Endothelial cell (in vitro differentiated cells): ENCODE measurements around the gene ZNF777. TPM values are rescaled to one million over a fixed set of nuclear protein-coding genes. Genes with fewer than 3 reads are reported as not detected.
"Not testable (repeated sequence)": the region's sequence is repeated elsewhere in the genome, so short reads cannot be mapped to it uniquely, and the experiment has no call there.

Source experiments
- DNase-seq: peaks from one replicate; pipeline ENCODE4 v3.0.0; 2021; ENCODE audit warnings: low spot score
- H3K27ac Mint-ChIP-seq: one replicate; pipeline ENCODE4 v1.8.0; 2021; ENCODE audit warnings: mixed read lengths, inconsistent platforms; ENCODE audit not compliant: unreplicated experiment
- H3K27me3 Mint-ChIP-seq: one replicate; pipeline ENCODE4 v1.8.0; 2021; ENCODE audit warnings: mild to moderate bottlenecking, moderate library complexity, mixed read lengths, inconsistent platforms; ENCODE audit not compliant: unreplicated experiment
- H3K36me3 Mint-ChIP-seq: one replicate; pipeline ENCODE4 v1.8.0; 2021; ENCODE audit warnings: mild to moderate bottlenecking, low read depth, mixed read lengths, inconsistent platforms; ENCODE audit not compliant: unreplicated experiment
- H3K4me1 Mint-ChIP-seq: one replicate; pipeline ENCODE4 v1.8.0; 2021; ENCODE audit warnings: mild to moderate bottlenecking, mixed read lengths, inconsistent platforms; ENCODE audit not compliant: unreplicated experiment
- H3K4me3 Mint-ChIP-seq: one replicate; pipeline ENCODE4 v1.8.0; 2021; ENCODE audit warnings: mild to moderate bottlenecking, mixed read lengths, inconsistent platforms; ENCODE audit not compliant: unreplicated experiment
- H3K9me3 Mint-ChIP-seq: one replicate; pipeline ENCODE4 v1.8.0; 2021; ENCODE audit warnings: mixed read lengths, inconsistent platforms; ENCODE audit not compliant: unreplicated experiment
- total RNA-seq: library from RNA; stranded (reverse); fragmentation: NEBNext Ultra II Directional; extraction: Animal tissue kit (Norgen Biotek cat#: 25700); gene quantifications from one replicate; pipeline ENCODE4 v1.2.1, GENCODE V29; 2021; ENCODE audit not compliant: unreplicated experiment
- TF ChIP-seq, protein P1 (sequence below): fragments of 200-600 bp; sonication (generic); IDR thresholded peaks from one replicate; pipeline ENCODE4 v1.5.0; 2021; ENCODE audit warnings: antibody characterized with exemption; ENCODE audit not compliant: unreplicated experiment

Gene ZNF777
- total RNA-seq, 1 donor from 2014 or later, result 13.9 TPM

DNA sequence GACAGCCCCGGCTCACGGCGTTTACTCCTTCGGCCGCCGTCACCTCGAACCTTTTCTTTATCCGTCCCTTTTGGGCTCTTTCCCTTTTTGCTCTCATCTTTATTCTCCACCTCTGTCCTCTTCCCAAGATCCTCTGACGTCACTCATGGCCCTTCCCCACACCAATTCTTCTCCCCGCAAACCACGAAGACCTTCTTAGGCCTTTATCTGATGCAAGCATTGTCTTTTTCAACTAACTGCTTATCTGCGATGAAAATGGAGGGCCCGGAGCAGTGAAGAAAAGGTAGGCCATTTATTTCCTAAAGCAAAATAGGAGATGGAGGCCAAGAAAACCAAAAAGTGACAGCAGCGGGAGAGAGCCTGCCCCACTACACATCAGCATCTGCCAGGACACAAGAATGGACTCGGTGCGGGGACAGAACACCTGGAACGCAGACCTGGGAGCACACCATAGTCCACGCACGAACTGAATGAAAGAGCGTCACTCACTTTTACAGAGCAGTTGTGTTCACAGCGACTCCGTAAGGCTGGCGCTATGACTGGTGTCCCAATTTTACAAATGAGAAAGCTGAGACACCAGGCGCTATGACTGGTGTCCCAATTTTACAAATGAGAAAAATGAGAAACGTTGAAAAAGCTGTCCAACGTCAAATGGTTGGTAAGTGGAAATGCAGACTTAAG lies 45.3 kb downstream of the ZNF777 start:
- no peaks in the 10 kb centered on the region for H3K36me3 Mint-ChIP-seq
- peak overlapping the region; percentile 91 for H3K4me3 Mint-ChIP-seq
- H3K27ac Mint-ChIP-seq, result peak overlapping the region; percentile 53
- TF ChIP-seq, protein P1, sequence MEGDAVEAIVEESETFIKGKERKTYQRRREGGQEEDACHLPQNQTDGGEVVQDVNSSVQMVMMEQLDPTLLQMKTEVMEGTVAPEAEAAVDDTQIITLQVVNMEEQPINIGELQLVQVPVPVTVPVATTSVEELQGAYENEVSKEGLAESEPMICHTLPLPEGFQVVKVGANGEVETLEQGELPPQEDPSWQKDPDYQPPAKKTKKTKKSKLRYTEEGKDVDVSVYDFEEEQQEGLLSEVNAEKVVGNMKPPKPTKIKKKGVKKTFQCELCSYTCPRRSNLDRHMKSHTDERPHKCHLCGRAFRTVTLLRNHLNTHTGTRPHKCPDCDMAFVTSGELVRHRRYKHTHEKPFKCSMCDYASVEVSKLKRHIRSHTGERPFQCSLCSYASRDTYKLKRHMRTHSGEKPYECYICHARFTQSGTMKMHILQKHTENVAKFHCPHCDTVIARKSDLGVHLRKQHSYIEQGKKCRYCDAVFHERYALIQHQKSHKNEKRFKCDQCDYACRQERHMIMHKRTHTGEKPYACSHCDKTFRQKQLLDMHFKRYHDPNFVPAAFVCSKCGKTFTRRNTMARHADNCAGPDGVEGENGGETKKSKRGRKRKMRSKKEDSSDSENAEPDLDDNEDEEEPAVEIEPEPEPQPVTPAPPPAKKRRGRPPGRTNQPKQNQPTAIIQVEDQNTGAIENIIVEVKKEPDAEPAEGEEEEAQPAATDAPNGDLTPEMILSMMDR, result no peak
- DNase-seq, result no peak
- H3K9me3 Mint-ChIP-seq, result no peaks in the 10 kb centered on the region
- peaks cover 9% of the 10 kb centered on the region for H3K4me1 Mint-ChIP-seq
- peaks cover 9% of the 10 kb centered on the region for H3K27me3 Mint-ChIP-seq

DNA sequence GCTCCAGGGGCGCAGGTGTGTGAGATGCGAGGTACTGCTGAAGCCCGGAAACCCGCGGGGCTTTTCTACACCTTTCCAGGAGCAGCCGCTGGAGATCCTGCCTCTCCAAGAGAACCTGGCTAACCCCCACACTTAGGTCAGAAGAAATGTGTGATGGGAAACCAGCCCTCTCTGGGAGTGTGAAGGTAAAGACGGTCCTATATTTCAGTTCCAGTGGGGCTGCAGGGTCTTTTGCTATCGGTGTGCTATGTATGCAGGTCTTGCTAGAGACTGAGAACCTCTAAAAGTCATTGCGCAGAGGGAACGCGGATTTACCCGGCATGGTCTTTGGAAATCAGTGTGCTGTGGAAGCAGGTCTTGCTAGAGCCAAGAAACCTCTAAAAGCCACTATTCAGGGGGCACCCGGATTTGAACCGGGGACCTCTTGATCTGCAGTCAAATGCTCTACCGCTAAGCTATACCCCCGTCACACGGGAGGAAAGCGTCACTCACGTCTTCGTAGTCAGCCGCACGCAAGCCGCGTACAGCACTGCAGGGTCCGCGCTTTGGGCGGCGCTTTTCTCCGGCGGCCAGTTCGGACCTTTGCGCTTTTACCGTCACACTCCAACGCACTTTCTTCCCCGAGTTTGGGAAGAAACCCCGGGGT lies 46.0 kb downstream of the ZNF777 start:
- Mint-ChIP-seq H3K27ac (peak overlapping the region; percentile 53), H3K27me3 (peaks cover 7% of the 10 kb centered on the region)
- peak; percentile 75 for DNase-seq

DNA sequence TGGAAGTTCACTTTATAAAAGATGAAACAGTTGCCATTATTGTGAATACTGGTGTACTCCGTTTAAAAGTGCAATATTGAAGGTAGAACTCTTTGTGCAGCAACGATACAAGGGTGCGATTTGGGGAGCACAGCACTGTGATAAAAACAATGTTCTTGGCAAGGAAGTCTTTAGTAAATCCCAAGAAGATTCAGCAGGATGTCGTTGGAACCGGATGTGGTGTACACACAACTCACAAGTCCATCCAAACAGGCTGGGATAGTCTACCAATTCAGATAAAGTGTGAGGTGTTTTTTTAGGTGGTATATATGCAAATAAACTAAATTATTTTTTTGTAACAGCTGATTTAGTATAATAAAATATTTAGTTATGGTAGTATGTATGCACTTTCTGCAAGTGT lies 46.7 kb downstream of the ZNF777 start:
- Mint-ChIP-seq H3K27ac (no peak overlapping the region), H3K27me3 (peaks cover 7% of the 10 kb centered on the region), H3K9me3 (no peaks in the 10 kb centered on the region), H3K4me3 (no peak overlapping the region), H3K4me1 (peaks cover 9% of the 10 kb centered on the region), H3K36me3 (no peaks in the 10 kb centered on the region)
- DNase-seq, result no peak
- TF ChIP-seq, protein P1, result no peak

More for the DNA sequence above, 46.0 kb downstream of the ZNF777 start:
- Mint-ChIP-seq H3K4me1 (peaks cover 9% of the 10 kb centered on the region), H3K36me3 (no peaks in the 10 kb centered on the region), H3K4me3 (peak overlapping the region; percentile 91), H3K9me3 (no peaks in the 10 kb centered on the region)
- TF ChIP-seq, protein P1, result no peak

- DNase-seq, H3K9me3 Mint-ChIP-seq, H3K4me1 Mint-ChIP-seq, H3K27me3 Mint-ChIP-seq, H3K27ac Mint-ChIP-seq, H3K4me3 Mint-ChIP-seq, H3K36me3 Mint-ChIP-seq: not testable (repeated sequence)
Measured at GRCh38 chr7:149413083-149413482, 47.8 kb downstream of the ZNF777 start.

- no peak overlapping the region for H3K27ac Mint-ChIP-seq
- TF ChIP-seq, protein P1, result no peak
- H3K9me3 Mint-ChIP-seq, result no peaks in the 10 kb centered on the region
- peaks cover 3% of the 10 kb centered on the region for H3K27me3 Mint-ChIP-seq
- no peak for DNase-seq
- H3K4me3 Mint-ChIP-seq, result no peak overlapping the region
- peaks cover 2% of the 10 kb centered on the region for H3K4me1 Mint-ChIP-seq
- H3K36me3 Mint-ChIP-seq, result no peaks in the 10 kb centered on the region
Measured at GRCh38 chr7:149409895-149410294, 51.0 kb downstream of the ZNF777 start.
